Tibial nerve (tissue), 3 donors: ENCODE data around the gene AKR1E2.

Source experiments
- CTCF ChIP-seq, 5 experiments: fragments of 200-600 bp in 3 of 5; fragments of 450-650 bp in 2 of 5; sonication (generic) in 3 of 5; IDR thresholded peaks; one replicate each; pipeline ENCODE4 v1.5.1; 2016 to 2019; ENCODE audit warnings: antibody characterized with exemption in 5 of 5, mild to moderate bottlenecking in 3 of 5, moderate library complexity in 2 of 5
- POLR2A ChIP-seq, 2 donors: fragments of 450-650 bp; IDR thresholded peaks; one replicate each; pipeline ENCODE4 v1.6.1; 2017; ENCODE audit warnings: antibody characterized with exemption in 2 of 2, mild to moderate bottlenecking in 2 of 2, moderate library complexity in 2 of 2

- TF ChIP-seq POLR2A (IDR thresholded peaks at IDR 0.05), result no peak
- no peak for TF ChIP-seq CTCF (IDR thresholded peaks at IDR 0.05)
Observed at GRCh38 chr10:4806534-4806933, 19.5 kb upstream of the AKR1E2 start.
